Activated T-cell treated with anti-CD3 and anti-CD28 coated beads for 24 hours (primary cell): Measurements from ENCODE around the gene ZYG11A.
"Not testable (repeated sequence)": the region's sequence is repeated elsewhere in the genome, so short reads cannot be mapped to it uniquely, and the experiment has no call there.

Experiments used
- DNase-seq: peaks from one replicate; pipeline ENCODE4 v3.0.0-alpha.2; 2020; ENCODE audit warnings: low read depth

ZYG11A gene

GRCh38 chr1:52842643-52843310, at the start of gene ZYG11A:
Gene ZYG11A (plus strand): TSS chr1:52842760. CDS start chr1:52842884, 124 bp downstream.
- peak; percentile 61 for DNase-seq

- not testable (repeated sequence) for DNase-seq
Observed at GRCh38 chr1:52793717-52794116, 48.8 kb upstream of the ZYG11A start.

GRCh38 chr1:52795464-52795863, 47.1 kb upstream of the ZYG11A start:
- no peak for DNase-seq

- DNase-seq = no peak
Observed at GRCh38 chr1:52798331-52798730, 44.2 kb upstream of the ZYG11A start.

GRCh38 chr1:52801011-52801410, 41.5 kb upstream of the ZYG11A start:
- no peak for DNase-seq

- not testable (repeated sequence) for DNase-seq
Observed at GRCh38 chr1:52804083-52804482, 38.5 kb upstream of the ZYG11A start.

- DNase-seq = no peak
Observed at GRCh38 chr1:52814465-52814864, 28.1 kb upstream of the ZYG11A start.

GRCh38 chr1:52820830-52821229, 21.7 kb upstream of the ZYG11A start:
- not testable (repeated sequence) for DNase-seq

GRCh38 chr1:52825868-52826267, 16.7 kb upstream of the ZYG11A start:
- no peak for DNase-seq

GRCh38 chr1:52834798-52835197, 7.8 kb upstream of the ZYG11A start:
- no peak for DNase-seq

- DNase-seq = no peak
Observed at GRCh38 chr1:52836035-52836434, 6.5 kb upstream of the ZYG11A start.

GRCh38 chr1:52839175-52839574, 3.4 kb upstream of the ZYG11A start:
- DNase-seq = not testable (repeated sequence)

- DNase-seq = not testable (repeated sequence)
Observed at GRCh38 chr1:52845119-52845518, 2.6 kb downstream of the ZYG11A start.

- no peak for DNase-seq
Observed at GRCh38 chr1:52848423-52848822, 5.9 kb downstream of the ZYG11A start.

- DNase-seq = no peak
Observed at GRCh38 chr1:52850951-52851350, 8.4 kb downstream of the ZYG11A start.

- DNase-seq = no peak
Observed at GRCh38 chr1:52852854-52853253, 10.3 kb downstream of the ZYG11A start.

GRCh38 chr1:52855584-52855983, 13.0 kb downstream of the ZYG11A start:
- no peak for DNase-seq

- DNase-seq = no peak
Observed at GRCh38 chr1:52856026-52856425, 13.5 kb downstream of the ZYG11A start.

GRCh38 chr1:52857443-52857842, 14.9 kb downstream of the ZYG11A start:
- DNase-seq = no peak

- DNase-seq = no peak
Observed at GRCh38 chr1:52862666-52863458, 20.3 kb downstream of the ZYG11A start.

GRCh38 chr1:52867087-52867863, 24.7 kb downstream of the ZYG11A start:
- no peak for DNase-seq

- DNase-seq = not testable (repeated sequence)
Observed at GRCh38 chr1:52869727-52870126, 27.2 kb downstream of the ZYG11A start.

GRCh38 chr1:52876843-52877242, 34.3 kb downstream of the ZYG11A start:
- no peak for DNase-seq
